Measurements from ENCODE around the gene DLGAP1.

- TF ChIP-seq CTCF (conservative IDR thresholded peaks at IDR 0.05 in 1 of 2, IDR thresholded peaks at IDR 0.05 in 1 of 2; ENCODE audit: extremely low read depth in 1 of 2, insufficient read depth in 1 of 2, low read depth in 1 of 2, low read length in 2 of 2) (no peak), EZH2 (IDR thresholded peaks at IDR 0.05; ENCODE audit: borderline replicate concordance, low read length) (no peak)
Measured at GRCh38 chr18:4454537-4455112, 482 bp downstream of the DLGAP1 start.
